ENCODE results near the gene SNTA1.

The SNTA1 gene

GRCh38 chr20:33477386-33478234, 34.0 kb upstream of the SNTA1 start:
- H3K4me2 ChIP-seq (ENCODE audit: low read depth, low read length, poor library complexity, severe bottlenecking) = no peak overlapping the region
- no peak overlapping the region for H3K27ac ChIP-seq (ENCODE audit: low read depth, low read length)
- H3K79me2 ChIP-seq (ENCODE audit: insufficient read depth, low read length) = no peaks in the 10 kb centered on the region
- no peak for TF ChIP-seq EZH2phosphoT487 (conservative IDR thresholded peaks at IDR 0.05; ENCODE audit: low read length)
- TF ChIP-seq, protein P1, sequence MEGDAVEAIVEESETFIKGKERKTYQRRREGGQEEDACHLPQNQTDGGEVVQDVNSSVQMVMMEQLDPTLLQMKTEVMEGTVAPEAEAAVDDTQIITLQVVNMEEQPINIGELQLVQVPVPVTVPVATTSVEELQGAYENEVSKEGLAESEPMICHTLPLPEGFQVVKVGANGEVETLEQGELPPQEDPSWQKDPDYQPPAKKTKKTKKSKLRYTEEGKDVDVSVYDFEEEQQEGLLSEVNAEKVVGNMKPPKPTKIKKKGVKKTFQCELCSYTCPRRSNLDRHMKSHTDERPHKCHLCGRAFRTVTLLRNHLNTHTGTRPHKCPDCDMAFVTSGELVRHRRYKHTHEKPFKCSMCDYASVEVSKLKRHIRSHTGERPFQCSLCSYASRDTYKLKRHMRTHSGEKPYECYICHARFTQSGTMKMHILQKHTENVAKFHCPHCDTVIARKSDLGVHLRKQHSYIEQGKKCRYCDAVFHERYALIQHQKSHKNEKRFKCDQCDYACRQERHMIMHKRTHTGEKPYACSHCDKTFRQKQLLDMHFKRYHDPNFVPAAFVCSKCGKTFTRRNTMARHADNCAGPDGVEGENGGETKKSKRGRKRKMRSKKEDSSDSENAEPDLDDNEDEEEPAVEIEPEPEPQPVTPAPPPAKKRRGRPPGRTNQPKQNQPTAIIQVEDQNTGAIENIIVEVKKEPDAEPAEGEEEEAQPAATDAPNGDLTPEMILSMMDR (IDR thresholded peaks at IDR 0.05; ENCODE audit: insufficient read depth, low read length, poor library complexity, severe bottlenecking) = no peak
- H3K9ac ChIP-seq (ENCODE audit: low read length) = no peak overlapping the region
- H3F3A ChIP-seq (ENCODE audit: insufficient read depth) = no peaks in the 10 kb centered on the region
- H3K9me2 ChIP-seq (replicated peaks; ENCODE audit: insufficient read depth, low read length) = no peaks in the 10 kb centered on the region
- H3K36me3 ChIP-seq (ENCODE audit: low read length) = no peaks in the 10 kb centered on the region
- H4K20me1 ChIP-seq (ENCODE audit: low read depth, low read length) = no peaks in the 10 kb centered on the region
- H3K9me3 ChIP-seq (ENCODE audit: insufficient read depth, low read length) = no peaks in the 10 kb centered on the region
- no peaks in the 10 kb centered on the region for H3K27me3 ChIP-seq (ENCODE audit: low read length)
- H3K4me3 ChIP-seq (ENCODE audit: insufficient read depth, low read length, poor library complexity, severe bottlenecking) = no peak overlapping the region
- no peak overlapping the region for H2AFZ ChIP-seq (ENCODE audit: low read depth, low read length, severe bottlenecking)

- H3K27me3 ChIP-seq (ENCODE audit: low read length) = no peaks in the 10 kb centered on the region
- H3K4me3 ChIP-seq (ENCODE audit: insufficient read depth, low read length, poor library complexity, severe bottlenecking) = no peak overlapping the region
- H3F3A ChIP-seq (ENCODE audit: insufficient read depth) = no peaks in the 10 kb centered on the region
- no peak overlapping the region for H3K4me2 ChIP-seq (ENCODE audit: low read depth, low read length, poor library complexity, severe bottlenecking)
- H3K9ac ChIP-seq (ENCODE audit: low read length) = no peak overlapping the region
- no peak overlapping the region for H2AFZ ChIP-seq (ENCODE audit: low read depth, low read length, severe bottlenecking)
- H3K9me3 ChIP-seq (ENCODE audit: insufficient read depth, low read length) = no peaks in the 10 kb centered on the region
- H3K9me2 ChIP-seq (replicated peaks; ENCODE audit: insufficient read depth, low read length) = no peaks in the 10 kb centered on the region
- no peak overlapping the region for H3K27ac ChIP-seq (ENCODE audit: low read depth, low read length)
- no peaks in the 10 kb centered on the region for H4K20me1 ChIP-seq (ENCODE audit: low read depth, low read length)
- no peaks in the 10 kb centered on the region for H3K79me2 ChIP-seq (ENCODE audit: insufficient read depth, low read length)
- no peak for TF ChIP-seq EZH2phosphoT487 (conservative IDR thresholded peaks at IDR 0.05; ENCODE audit: low read length)
- TF ChIP-seq, protein P1 (IDR thresholded peaks at IDR 0.05; ENCODE audit: insufficient read depth, low read length, poor library complexity, severe bottlenecking) = no peak
- no peaks in the 10 kb centered on the region for H3K36me3 ChIP-seq (ENCODE audit: low read length)
Observed at GRCh38 chr20:33475381-33476152, 32.0 kb upstream of the SNTA1 start.

DNA sequence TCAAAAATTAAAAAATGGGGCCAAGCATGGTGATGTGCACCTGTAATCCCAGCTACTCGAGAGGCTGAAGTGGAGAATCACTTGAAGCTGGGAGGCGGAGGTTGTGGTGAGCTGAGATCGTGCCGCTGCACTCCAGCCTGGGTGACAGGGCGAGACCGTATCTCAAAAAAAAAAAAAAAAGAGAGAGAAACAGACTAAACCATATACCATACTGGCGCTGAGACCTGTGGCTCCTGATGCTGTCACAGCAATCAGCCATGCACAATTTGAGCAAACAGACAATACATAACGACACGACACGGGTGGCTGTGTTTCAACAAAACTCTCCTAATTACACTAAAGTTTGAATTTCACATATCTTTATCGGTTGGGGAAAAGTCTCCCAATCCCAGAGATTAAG, 31.4 kb upstream of the SNTA1 start:
- Histone ChIP-seq H4K20me1 (ENCODE audit: low read depth, low read length) (no peaks in the 10 kb centered on the region), H3K9me2 (replicated peaks; ENCODE audit: insufficient read depth, low read length) (no peaks in the 10 kb centered on the region), H3K9me3 (ENCODE audit: insufficient read depth, low read length) (no peaks in the 10 kb centered on the region), H3K27me3 (ENCODE audit: low read length) (no peaks in the 10 kb centered on the region), H3K4me3 (ENCODE audit: insufficient read depth, low read length, poor library complexity, severe bottlenecking) (no peak overlapping the region), H3K36me3 (ENCODE audit: low read length) (no peaks in the 10 kb centered on the region), H3K27ac (ENCODE audit: low read depth, low read length) (no peak overlapping the region), H3K79me2 (ENCODE audit: insufficient read depth, low read length) (no peaks in the 10 kb centered on the region), H3K4me2 (ENCODE audit: low read depth, low read length, poor library complexity, severe bottlenecking) (no peak overlapping the region), H3K9ac (ENCODE audit: low read length) (no peak overlapping the region), H3F3A (ENCODE audit: insufficient read depth) (no peaks in the 10 kb centered on the region), H2AFZ (ENCODE audit: low read depth, low read length, severe bottlenecking) (no peak overlapping the region)
- no peak for TF ChIP-seq EZH2phosphoT487 (conservative IDR thresholded peaks at IDR 0.05; ENCODE audit: low read length)
- TF ChIP-seq, protein P1 (IDR thresholded peaks at IDR 0.05; ENCODE audit: insufficient read depth, low read length, poor library complexity, severe bottlenecking) = no peak
